GM18870 (cell line): Measurements from ENCODE around the gene DSPP.

Source experiments
- ATAC-seq: cut with Tn5 transposase; IDR thresholded peaks from one replicate; pipeline ENCODE4 v1.9.1; 2021; ENCODE audit warnings: moderate library complexity; ENCODE audit not compliant: unreplicated experiment

DSPP gene

GRCh38 chr4:87624698-87625097 is 16.4 kb downstream of the DSPP start:
- ATAC-seq, result peak; percentile 58

GRCh38 chr4:87631668-87632067 is 23.3 kb downstream of the DSPP start:
- ATAC-seq, result no peak

- no peak for ATAC-seq
Observed at GRCh38 chr4:87632469-87632868, 24.1 kb downstream of the DSPP start.

- no peak for ATAC-seq
Observed at GRCh38 chr4:87633243-87633642, 24.9 kb downstream of the DSPP start.

GRCh38 chr4:87644286-87644685 is 36.0 kb downstream of the DSPP start:
- no peak for ATAC-seq

GRCh38 chr4:87649980-87650379 is 41.7 kb downstream of the DSPP start, which contains the start of gene DMP1:
DMP1 (plus strand) TSS chr4:87650280; CDS start chr4:87656493, 6,213 bp downstream.
- ATAC-seq, result no peak

- ATAC-seq, result no peak
Observed at GRCh38 chr4:87650938-87651337, 42.6 kb downstream of the DSPP start.

- no peak for ATAC-seq
Observed at GRCh38 chr4:87651941-87652340, 43.6 kb downstream of the DSPP start.

- ATAC-seq, result no peak
Observed at GRCh38 chr4:87654487-87655044, 46.2 kb downstream of the DSPP start.

- no peak for ATAC-seq
Observed at GRCh38 chr4:87657525-87657924, 49.2 kb downstream of the DSPP start.

- no peak for ATAC-seq
Observed at GRCh38 chr4:87659247-87659931, 51.1 kb downstream of the DSPP start.

- no peak for ATAC-seq
Observed at GRCh38 chr4:87662871-87663270, 54.5 kb downstream of the DSPP start.
